OCI-M2 (cell line): ENCODE results near the gene TNP2.

ENCODE experiments used
- DNase-seq: peaks from one replicate; lab custom pipeline; 2025; ENCODE audit not compliant: unreplicated experiment; lab: John Stamatoyannopoulos, UW

TNP2 gene

GRCh38 chr16:11268921-11269375, at the start of gene TNP2:
TSS of gene TNP2 (minus strand) at chr16:11269325. CDS start at chr16:11269262, 63 bp downstream.
- DNase-seq = no peak

- DNase-seq = no peak
Measured at GRCh38 chr16:11318817-11319216, 49.7 kb upstream of the TNP2 start.

- no peak for DNase-seq
Measured at GRCh38 chr16:11316331-11317015, 47.3 kb upstream of the TNP2 start.

GRCh38 chr16:11315510-11315909, 46.4 kb upstream of the TNP2 start:
- DNase-seq = no peak

- no peak for DNase-seq
Measured at GRCh38 chr16:11314309-11314894, 45.3 kb upstream of the TNP2 start.

- no peak for DNase-seq
Measured at GRCh38 chr16:11313493-11314308, 44.6 kb upstream of the TNP2 start.

- no peak for DNase-seq
Measured at GRCh38 chr16:11312718-11313492, 43.8 kb upstream of the TNP2 start.

GRCh38 chr16:11310997-11311561, 42.0 kb upstream of the TNP2 start:
- peak; percentile 29 for DNase-seq

- DNase-seq = no peak
Measured at GRCh38 chr16:11310634-11310977, 41.5 kb upstream of the TNP2 start.

GRCh38 chr16:11309895-11310633, 40.9 kb upstream of the TNP2 start:
- no peak for DNase-seq

- no peak for DNase-seq
Measured at GRCh38 chr16:11308493-11309283, 39.6 kb upstream of the TNP2 start.

GRCh38 chr16:11307639-11308492, 38.7 kb upstream of the TNP2 start:
- DNase-seq = no peak

GRCh38 chr16:11306997-11307638, 38.0 kb upstream of the TNP2 start:
- no peak for DNase-seq

- DNase-seq = no peak
Measured at GRCh38 chr16:11306381-11306780, 37.3 kb upstream of the TNP2 start.

GRCh38 chr16:11303405-11304138, 34.4 kb upstream of the TNP2 start:
- no peak for DNase-seq

- DNase-seq = no peak
Measured at GRCh38 chr16:11302977-11303376, 33.9 kb upstream of the TNP2 start.
